T1000 (cell line): Measurements from ENCODE around the gene ILF3.
"Not testable (repeated sequence)": the region's sequence is repeated elsewhere in the genome, so short reads cannot be mapped to it uniquely, and the experiment has no call there.

Experiments used
- DNase-seq: peaks from one replicate; lab custom pipeline; 2025; ENCODE audit warnings: mixed read lengths; lab: John Stamatoyannopoulos, UW

ILF3 gene

DNA sequence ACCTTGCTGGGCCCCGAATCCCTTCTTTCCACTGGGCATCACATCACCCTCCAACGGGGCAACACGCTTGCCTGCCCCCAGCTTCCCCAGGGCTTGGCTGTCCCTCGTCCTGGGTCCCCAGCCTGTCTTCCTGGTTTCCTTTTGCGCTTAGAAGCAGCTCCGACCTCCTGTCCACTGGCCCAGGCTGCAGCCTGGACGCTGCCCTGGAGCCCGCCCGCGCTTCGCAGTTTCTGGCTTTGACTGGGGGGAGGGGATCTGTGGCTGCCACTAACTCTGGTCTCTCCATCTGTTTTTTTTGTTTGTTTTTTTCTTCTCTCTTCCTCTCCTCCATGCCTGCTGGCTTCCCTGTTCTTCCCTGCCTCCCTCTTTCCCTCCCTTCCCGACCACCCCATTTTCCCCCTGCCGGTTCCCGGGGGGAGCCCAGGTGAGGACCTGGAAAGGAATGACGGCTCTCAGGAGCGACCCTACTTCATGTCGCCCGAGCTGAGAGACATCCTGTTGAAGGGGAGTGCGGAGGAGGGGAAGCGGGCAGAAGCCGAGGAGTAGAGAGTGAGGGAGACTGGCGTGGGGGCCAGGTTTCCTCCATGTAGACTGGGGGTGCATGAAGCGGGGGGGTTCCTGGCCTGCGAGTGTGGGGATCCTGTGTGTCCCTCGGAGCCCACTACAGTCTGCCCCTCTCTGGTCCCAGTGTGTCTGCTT, 11.5 kb upstream of the ILF3 start:
- DNase-seq: no peak

DNA sequence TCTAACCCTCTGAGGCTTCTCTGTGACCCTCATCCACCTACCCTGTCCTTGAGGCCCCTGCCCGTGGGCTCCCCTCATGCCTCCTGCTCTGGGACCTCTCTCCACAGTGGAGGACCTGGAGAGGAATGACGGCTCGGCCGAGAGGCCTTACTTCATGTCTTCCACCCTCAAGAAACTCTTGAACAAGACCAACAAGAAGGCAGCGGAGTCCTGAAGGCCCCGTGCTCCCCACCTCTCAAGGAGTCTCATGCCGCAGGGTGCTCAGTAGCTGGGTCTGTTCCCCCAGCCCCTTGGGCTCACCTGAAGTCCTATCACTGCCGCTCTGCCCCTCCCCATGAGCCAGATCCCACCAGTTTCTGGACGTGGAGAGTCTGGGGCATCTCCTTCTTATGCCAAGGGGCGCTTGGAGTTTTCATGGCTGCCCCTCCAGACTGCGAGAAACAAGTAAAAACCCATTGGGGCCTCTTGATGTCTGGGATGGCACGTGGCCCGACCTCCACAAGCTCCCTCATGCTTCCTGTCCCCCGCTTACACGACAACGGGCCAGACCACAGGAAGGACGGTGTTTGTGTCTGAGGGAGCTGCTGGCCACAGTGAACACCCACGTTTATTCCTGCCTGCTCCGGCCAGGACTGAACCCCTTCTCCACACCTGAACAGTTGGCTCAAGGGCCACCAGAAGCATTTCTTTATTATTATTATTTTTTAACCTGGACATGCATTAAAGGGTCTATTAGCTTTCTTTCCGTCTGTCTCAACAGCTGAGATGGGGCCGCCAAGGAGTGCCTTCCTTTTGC, 10.8 kb upstream of the ILF3 start:
- DNase-seq: no peak

GRCh38 chr19:10643968-10644259, 10.2 kb upstream of the ILF3 start:
- DNase-seq: no peak

DNA sequence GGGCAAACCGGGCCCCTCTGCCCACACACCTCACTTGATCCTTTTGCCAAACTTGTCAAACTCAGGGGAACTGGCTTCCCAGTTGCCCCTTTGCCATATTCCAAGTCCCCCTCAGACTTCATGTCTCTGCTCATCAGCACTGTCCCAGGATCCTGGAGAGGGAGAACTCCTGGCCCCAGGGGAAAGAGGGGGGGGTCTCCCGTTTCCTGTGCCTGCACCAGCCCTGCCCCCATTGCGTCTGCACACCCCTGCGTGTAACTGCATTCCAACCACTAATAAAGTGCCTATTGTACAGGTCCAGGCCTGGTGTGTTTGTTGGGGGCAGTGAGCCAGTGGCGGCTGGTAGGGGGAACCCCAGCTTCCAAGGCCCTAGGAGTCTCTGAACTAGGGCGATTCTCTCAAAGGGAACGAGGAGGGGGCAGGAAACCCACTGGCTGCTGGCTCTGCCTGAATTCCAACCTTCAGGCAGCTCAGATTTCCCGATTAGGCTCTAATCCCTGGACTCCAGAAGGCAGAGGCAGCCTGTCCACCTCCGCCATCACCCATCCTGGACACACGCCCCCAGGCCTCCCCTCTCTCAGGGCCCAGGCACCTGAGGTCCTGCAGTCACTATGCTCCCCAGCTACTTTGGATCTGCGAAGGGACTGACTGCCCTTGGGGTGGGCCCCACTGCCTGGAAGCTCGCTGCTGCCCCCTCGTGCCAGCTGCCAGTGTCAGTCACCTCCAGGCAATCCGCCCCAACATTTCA, 9.7 kb upstream of the ILF3 start:
- DNase-seq: peak; percentile 59

DNA sequence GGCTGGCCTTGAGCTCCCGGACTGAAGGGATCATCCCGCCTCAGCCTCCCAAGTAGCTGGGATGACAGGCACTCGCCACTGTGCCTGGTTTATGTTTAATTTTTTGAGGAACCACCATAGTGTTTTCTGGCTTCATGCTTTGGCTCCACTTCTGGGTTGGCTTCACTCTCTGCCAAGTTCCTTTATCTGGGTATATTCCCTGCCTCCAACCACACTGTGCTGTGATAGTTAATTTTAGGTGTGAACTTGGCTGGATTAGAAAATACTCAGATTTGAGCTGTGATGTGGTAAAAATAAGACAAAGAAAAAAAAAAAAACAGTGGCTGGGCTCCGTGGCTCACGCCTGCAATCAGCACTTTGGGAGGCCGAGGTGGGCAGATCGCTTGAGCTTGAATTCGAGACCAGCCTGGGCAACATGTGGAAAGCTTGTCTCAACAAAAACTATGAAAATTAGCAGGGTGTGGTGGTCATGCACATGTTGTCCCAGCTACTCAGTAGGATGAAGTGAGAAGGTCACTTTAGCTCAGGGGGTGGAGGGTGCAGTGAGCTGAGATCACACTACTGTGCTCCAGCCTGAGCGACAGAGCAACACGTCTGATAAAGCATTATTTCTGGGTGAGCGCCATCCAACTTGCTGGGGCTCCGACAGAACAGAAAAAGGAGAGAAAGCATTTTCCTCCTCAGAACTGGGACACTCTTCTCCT, 7.5 kb upstream of the ILF3 start:
- DNase-seq: no peak

DNA sequence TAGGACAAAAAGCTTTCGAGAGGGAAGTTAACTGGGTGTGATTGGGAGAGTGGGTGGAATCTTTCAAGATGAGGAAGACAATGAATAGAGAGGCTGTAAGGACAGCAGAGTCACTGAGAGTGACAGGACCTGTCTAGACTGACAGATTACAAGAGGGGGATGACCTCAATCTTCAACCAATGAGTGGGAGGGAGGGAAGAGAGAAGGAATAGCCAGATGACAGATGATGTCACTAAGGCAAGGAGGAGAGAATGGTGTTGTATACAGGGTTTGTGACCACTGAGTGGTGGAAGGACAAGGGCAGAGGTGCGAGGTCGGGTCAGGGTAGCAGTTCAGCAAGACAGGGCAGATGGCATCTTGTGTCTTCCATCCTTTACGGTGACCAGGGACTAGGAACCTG, 5.8 kb upstream of the ILF3 start:
- DNase-seq: no peak

GRCh38 chr19:10651851-10652250, 2.3 kb upstream of the ILF3 start:
- no peak for DNase-seq

DNA sequence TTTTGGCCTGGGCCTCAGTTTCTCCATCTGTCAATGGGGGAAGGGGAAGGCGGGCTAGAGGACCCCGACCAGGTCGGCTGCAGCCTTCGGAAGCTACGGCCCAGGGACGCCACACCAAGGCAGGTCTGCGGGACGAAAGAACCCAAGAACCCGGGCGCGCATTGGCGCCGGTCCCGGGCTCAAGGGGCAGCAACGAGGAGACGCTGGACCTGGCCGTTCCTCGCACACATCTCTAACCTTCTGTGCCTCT, 739 bp upstream of the ILF3 start:
- DNase-seq: no peak

DNA sequence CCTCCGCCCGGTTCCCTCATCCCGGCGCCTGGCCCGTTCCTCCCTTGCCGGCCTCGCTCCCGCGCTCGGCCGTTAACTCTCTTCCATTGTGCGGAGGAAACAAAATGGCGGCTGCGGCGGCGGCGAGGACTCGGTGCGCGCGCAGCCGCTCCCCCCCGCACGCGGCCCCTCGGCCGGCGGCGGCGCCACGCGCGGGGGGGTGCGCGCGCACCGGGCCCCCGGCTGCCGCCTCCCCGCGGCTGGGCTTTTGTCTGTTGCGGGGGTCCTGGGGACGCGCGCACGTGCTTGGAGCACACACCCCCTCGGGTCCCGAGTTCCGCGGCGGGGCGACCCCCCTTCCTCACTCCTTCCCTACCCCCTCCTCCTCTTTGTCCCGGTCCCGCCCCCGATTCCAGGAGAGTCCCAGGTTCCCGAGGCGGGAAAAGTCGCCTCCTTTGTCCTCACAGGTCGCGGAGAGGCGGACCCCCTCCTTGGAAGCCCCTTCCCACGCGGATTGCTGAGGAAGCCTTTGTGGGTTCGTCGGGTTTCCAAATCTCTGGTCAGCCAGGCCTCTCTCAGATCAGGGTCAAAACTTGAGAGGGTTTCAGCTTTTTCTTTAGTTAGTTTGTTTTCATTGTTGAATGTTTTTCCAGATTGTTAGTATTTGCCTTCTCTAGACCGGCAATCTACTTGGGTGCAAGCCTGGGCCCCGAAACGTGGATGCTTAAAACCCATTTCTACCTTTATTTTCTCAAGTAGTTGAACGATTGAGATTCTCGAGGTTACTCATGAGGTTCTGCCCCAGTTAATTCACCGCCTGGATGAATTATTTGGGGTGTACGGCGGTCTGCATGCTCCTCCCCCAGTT, 687 bp downstream of the ILF3 start:
- no peak for DNase-seq

DNA sequence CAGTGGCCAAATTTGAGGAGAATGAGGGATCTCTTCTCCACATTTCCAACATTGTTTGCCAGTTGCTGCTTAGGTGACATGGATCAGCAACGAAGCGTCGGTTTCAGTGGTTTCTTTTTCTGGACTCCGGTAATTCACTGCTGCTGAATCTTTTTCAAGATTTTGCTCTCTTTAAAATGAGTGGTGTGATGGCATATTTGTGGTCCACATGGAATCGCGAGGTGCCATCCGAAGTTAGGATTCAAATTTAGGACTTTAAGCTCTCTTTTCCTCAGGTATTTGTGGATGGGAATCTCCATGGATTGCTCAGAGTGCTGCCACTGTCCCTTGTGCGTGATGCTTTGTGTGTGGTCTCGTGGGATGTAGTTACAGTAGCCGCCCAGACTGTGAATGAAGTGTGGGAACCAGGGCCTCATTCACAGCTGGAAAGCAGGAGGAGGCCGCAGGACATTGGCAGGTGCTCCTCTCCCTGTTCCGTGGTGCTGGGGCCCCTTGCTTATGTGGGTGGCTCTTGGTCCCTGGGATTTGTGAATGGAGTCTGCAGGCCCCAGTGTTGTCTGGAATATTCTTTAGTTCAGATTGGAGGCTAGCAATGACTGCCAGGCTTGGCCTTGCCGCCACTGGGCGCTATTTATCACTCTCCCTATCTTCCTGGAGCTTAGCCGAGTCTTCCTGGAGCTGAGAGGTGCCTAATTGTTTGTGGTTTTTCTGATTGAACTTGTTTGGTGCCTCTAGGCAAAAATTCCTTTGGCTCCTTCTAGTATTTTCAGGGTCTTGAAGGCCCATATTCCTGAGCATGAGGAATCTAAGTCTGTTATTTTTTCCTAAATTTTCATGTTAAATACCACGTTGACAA, 1.5 kb downstream of the ILF3 start:
- DNase-seq: no peak

- DNase-seq: no peak
Measured at GRCh38 chr19:10660346-10660745, 6.2 kb downstream of the ILF3 start.

GRCh38 chr19:10661946-10662345, 7.8 kb downstream of the ILF3 start:
- DNase-seq: no peak

DNA sequence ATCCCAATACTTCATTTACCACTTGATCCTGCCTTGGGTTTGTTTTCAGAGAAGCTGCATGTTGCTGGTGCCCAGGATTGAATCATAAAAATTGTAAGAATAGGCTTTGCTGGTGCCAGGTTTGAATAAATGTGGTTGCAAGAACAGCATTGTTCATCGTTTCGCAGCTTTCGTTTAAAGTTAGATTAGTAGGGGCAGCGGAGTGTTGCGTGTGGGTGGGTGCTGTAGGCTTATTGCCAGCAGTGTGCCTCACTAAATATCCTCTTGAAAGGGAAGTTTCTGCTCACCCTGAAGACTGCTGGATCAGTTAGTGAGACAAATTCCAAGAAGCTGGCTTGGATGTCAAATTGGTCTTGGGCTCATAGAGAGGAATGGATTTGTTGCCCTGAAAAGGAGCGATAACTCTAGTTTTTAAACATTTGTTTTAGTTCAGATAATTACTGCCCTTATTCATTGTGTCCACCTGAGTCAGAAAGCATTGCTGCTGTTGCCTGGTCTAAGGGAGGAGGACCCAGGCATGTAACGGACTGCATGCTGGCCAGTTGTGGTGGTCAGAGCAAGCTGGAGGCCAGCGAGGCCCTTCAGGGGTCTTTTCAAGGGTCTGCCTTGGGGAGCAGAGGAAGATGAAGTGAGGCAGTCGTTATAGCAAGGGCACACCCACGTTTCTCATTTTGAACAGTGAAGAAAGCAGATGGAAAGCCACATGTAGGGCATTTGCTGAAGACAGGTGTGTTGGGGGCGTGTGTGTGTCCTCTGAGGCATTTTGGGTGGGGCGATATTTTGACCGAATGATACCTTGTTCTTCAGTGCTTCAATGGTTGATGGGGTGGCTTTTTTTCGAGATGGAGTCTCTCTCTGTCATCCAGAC, 8.5 kb downstream of the ILF3 start:
- DNase-seq: no peak

- DNase-seq: not testable (repeated sequence)
Measured at GRCh38 chr19:10663252-10663563, 9.1 kb downstream of the ILF3 start.

- DNase-seq: no peak
Measured at GRCh38 chr19:10667867-10668266, 13.7 kb downstream of the ILF3 start.

- DNase-seq: no peak
Measured at GRCh38 chr19:10669246-10669645, 15.1 kb downstream of the ILF3 start.

GRCh38 chr19:10670182-10670581, 16.0 kb downstream of the ILF3 start:
- no peak for DNase-seq

DNA sequence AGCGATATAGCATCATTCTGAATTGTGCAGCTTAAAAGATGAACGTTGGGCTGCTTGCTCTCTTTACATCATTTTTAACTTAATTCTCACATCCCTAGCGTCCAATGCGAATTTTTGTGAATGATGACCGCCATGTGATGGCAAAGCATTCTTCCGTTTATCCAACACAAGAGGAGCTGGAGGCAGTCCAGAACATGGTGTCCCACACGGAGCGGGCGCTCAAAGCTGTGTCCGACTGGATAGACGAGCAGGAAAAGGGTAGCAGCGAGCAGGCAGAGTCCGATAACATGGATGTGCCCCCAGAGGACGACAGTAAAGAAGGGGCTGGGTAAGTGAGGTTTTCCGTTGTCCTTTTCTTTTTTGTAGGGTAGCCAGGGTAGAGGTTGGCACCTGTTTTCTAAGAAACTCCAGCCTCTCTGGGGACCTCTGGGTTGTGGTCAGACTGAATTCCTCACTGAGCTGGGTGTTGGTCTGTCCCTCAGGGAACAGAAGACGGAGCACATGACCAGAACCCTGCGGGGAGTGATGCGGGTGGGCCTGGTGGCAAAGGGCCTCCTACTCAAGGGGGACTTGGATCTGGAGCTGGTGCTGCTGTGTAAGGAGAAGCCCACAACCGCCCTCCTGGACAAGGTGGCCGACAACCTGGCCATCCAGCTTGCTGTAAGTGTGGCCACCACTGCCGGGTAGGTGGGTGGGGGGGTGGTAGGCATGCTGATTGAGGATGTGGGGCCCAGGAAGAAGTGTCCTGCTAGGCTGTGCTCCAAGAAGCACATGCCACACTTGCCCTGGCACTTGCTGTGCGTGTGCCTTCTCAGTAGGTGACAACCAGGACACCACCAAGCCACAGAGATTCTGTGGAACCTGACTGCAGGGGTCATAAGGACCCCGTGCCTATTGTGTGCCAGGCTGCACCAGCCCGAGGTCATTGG, 17.0 kb downstream of the ILF3 start:
- DNase-seq: no peak

- not testable (repeated sequence) for DNase-seq
Measured at GRCh38 chr19:10671922-10672321, 17.8 kb downstream of the ILF3 start.
